Glomerular visceral epithelial cell (primary cell): ENCODE results near the gene OR5K4.
A peak's percentile ranks its signal among the peaks of the same experiment; 100 is the strongest.

Source experiments
- DNase-seq: peaks from one replicate; pipeline ENCODE4 v3.0.0-alpha.2; 2016; ENCODE audit errors: extremely low spot score

OR5K4 gene, protein sequence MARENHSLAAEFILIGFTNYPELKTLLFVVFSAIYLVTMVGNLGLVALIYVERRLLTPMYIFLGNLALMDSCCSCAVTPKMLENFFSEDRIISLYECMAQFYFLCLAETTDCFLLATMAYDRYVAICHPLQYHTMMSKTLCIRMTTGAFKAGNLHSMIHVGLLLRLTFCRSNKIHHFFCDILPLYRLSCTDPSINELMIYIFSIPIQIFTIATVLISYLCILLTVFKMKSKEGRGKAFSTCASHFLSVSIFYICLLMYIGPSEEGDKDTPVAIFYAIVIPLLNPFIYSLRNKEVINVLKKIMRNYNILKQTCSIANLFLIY

DNA sequence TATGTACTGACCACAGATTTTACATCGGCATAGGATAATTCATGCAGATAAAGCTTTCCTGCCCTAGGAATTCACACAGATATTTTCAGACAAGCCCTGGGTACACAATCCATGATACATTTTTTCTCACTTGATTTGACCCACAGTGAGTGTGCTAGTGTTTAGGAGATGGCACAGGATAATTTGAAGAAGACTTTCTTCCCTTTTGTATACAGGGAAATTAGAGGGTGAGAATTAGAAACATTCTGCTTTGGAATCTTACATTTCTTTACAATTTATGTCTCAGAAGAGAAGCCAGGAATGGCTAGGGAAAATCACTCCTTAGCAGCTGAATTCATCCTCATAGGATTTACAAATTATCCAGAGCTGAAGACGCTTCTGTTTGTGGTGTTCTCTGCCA lies at the start of gene OR5K4:
Gene OR5K4, plus strand, starts transcription at position 301 of the 400 bp plus-strand sequence. Its CDS starts 0 bp downstream, at position 301.
- no peak for DNase-seq

DNA sequence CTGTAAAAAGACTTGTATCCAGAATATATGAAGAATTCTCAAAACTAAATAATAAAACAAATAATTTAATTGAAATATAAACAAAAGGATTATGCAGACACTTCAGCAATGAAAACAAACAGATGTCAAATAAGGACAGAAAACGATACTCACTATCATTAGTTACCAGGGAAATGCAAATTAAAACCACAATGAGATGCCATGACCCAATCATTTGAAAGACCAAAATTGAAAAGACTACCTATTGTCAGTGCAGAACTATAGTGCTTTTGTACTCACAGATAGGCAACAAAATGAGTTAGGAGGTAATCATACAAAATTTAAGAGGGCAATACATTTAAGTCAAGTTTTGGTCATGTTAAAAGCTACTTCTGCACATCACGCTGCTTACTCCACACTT lies 31.6 kb upstream of the OR5K4 start:
- DNase-seq: no peak

DNA sequence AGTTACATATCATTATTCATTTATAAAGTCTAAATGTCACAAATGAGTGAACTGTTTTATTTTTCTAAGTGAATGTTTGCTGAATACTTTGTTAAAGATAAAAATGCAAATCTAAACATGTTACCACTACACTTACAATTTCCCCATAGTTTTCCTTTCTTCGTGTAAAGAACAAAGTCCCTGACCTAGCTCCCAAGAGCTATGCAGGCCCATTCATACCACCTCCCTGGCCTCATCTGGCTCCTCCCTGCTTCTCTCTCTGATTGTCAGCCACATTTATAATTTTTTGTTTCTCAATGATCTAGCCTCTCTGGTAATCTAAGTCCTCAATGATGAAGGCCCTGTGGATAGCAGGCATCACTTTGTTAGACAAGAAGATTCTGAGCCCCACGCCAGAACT lies 31.0 kb upstream of the OR5K4 start:
- no peak for DNase-seq

DNA sequence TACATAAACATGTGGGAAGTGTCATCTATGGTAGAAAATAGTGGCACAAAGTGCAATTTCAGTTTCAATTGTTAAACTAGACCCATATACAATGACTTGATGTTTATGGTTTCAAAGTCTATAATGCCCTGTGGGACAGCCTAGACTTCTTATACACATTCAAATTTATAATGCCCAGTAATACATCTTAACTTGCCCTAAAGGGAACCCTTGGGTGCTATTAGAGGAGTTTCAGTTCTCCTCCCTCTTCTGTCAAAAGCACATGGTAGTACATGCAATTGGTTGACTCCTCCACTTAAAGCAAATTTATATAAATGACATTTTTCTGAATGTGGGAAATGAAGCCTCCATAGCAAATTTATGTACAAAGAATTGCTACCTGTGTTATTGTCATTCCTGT lies 30.2 kb upstream of the OR5K4 start:
- DNase-seq: no peak

DNA sequence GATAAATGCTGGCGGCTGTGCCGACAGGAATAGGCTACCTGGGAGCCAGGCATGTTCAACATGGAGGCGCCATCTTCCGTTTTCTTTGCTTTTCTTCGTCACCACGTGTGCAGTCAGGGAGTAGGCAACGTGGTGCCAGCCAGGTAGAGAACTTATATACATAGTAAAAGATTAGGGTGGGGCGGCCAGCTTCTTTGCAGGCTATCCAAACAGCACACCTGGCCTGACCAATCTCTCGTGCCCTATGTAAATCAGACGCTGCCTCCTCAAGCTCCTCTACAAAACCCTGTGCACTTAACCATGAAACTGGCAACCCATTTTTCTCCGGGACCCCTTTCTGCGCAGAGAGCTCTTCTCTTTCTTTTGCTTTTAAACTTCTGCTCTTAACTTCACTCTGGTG lies 28.6 kb upstream of the OR5K4 start:
- no peak for DNase-seq

DNA sequence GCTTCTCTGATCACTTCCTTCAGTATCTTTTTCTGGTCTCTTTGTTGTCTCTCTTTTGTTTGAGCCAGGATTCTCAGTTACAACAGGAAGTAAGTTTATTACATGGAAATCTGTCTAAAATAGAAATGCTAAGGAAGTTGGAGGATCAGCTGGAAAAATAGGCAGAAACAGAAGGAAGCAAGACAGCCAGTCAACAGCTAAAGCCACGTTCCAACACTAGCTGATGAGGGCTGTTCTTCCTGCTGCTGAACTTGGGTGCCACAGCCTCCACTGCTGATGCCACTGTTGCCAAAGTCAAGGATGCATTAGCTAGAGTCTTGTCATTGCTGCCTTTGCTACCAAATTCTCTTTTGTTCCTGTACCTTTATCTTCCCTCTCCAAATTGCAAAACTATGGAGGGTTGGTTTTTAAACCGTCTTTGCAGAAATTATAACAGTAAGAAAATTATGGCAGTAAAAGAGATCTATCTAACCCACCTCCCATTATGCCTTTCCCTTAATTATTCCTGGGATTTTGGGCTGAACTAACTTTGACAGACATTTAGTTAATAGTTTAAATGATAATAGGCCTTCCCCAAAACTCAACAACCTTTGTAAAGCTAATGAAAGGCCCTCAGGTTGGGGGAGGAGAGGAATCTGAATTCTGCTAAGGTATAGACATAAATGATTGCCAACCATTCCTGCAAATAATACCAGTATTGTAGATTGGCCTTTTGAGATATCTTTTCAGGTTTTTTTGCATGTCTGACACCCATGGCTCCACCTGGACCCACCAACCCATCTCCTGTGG lies 27.4 kb upstream of the OR5K4 start:
- DNase-seq: no peak

DNA sequence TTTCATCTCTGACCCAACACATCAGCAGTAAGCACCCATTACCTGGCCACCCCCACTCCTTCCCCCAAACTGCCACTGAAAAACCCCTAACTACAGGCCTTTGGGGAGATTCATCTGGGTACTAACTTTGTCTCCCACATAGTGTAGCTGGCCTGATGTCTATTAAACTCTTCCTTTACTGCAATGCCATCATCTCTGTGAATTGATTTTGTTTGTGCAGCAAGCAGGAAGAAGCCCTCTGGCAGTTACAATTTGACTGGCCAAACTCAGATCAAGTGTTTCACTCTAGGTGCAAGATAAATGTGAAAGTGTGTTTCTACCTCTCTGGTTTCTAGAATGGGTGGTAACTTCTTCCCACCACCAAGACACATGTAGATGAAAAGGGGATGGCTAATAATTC lies 26.7 kb upstream of the OR5K4 start:
- no peak for DNase-seq

DNA sequence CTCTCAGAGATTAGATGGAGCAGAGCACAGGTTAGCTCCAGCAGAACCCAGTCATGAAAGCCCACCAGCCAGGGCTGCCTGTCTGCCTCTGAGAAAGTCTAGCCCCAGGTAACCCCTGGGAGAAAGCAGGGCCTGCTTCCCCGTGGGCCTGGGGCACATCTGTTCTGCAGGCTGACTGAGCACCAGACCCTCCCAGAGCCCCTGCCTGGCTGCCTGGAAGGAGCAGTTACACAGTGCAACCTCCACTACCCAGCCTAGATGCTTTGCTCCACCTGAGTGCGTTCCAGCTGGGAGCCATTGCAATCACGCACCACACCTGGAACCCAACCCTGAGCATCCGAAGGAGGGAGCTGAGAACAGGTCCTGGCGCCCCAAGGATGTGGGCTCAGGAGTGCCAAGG lies 24.7 kb upstream of the OR5K4 start:
- DNase-seq: no peak

DNA sequence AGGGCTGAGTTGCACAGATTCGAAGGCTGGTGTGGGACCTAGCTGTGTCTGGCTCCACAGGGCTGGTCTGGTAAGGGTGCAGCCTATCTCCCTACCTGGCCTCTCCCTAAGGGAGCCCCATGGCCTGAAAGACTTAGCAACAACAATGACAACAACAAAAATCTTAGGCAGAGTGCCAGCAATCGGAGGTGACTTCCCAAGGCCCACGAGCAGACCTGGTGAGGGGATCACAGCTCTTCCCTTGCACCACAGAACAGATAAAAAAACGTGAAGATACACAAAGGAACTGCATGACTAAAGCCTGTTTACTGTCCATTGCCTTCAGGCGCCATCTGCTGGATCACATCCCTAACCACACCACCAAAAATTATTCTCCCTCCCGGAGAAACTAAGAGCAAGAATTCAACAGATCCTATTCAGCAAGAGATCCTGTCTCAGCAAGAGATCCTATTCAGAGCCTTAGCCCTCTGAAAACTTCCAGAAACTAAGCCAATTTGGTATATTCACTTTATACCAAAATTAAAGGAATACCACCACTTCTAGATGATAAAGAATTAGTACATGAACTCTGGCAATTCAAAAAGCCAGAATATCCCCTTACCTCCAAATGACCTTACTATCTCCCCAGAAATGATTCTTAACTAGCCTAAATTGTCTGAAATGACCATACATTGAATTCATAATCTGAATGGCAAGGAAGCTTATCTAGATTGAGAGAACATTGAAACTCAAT lies 24.1 kb upstream of the OR5K4 start:
- peak; percentile 42 for DNase-seq

DNA sequence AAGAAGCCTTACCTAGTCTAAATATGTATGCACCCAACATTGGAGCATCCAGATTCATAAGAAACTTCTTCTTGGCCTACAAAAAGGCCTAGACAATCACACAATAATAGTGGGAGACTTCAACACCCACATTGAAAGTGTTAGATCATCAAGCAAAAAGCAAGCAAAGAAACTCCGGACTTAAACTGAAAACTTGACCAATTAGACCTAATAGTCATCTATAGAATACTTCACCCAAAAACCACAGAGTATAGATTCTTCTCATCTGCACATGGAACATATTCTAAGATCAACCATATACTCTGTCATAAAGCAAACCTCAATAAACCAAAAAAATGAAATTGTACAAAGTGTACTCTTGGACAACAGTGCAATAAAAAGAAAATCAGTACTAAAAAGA lies 22.3 kb upstream of the OR5K4 start:
- DNase-seq: no peak

DNA sequence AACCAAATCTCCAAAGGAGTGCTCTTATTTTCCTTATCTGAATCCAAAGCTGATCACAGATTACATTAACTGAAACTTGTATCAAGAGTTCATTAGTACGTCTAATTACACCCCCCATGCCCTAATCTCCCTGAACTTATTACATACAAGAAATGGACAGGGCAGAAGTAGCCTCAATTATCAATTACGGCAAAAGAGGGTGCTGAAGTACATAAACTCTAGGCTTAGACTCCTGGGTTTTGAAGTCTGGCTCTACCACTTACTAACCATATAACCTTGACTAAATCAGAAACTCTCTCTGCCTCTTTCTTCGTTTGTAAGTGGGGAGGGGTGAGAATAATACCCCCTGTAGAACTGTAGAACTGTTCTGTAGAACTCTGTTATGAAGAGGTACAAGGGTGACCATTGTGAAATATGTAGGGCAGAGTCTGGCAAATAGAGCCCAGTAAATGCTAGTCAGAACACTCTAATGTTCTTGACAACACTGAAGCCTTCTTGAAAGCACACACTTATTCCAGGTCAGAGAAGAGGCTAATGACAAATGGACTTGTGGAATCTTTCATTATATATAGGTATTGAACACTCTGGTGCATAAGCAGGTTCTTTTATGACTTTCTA lies 19.6 kb upstream of the OR5K4 start:
- no peak for DNase-seq

DNA sequence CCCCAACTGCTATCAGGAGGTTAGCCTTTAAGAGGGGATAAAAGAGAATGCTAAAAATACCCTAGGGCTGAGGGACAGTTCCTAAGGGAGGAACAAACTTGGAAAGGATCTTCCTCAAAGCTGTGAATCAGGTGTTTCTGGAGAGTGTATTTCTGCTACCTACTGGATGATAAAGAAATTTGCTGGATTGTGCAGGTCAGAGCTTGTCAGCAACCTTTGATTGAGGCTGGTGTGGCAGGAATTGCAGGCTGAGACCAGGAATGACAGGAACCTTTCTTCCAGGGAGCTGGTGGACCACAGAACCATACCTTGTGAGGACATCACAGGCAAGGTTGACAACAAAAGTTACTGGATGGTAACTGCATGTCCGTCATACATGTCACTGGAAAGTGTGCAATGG lies 14.6 kb upstream of the OR5K4 start:
- DNase-seq: no peak

DNA sequence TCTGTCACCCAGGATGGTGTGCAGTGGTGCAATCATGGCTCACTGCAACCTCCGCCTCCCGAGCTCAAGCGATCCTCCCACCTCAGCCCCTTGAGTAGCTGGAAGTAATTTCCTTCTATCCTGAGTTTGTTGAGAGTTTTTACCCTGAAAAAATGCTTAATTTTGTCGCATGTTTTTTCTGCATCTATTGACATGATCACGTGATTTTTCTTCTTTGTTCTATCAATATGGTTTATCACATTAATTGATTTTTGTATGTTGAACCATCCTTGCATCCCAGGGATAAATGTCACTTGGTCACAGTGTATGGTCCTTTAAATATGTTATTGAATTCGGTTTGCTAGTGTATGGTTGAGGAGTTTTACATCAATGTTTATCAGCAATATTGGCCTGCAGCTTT lies 11.9 kb upstream of the OR5K4 start:
- DNase-seq: no peak

DNA sequence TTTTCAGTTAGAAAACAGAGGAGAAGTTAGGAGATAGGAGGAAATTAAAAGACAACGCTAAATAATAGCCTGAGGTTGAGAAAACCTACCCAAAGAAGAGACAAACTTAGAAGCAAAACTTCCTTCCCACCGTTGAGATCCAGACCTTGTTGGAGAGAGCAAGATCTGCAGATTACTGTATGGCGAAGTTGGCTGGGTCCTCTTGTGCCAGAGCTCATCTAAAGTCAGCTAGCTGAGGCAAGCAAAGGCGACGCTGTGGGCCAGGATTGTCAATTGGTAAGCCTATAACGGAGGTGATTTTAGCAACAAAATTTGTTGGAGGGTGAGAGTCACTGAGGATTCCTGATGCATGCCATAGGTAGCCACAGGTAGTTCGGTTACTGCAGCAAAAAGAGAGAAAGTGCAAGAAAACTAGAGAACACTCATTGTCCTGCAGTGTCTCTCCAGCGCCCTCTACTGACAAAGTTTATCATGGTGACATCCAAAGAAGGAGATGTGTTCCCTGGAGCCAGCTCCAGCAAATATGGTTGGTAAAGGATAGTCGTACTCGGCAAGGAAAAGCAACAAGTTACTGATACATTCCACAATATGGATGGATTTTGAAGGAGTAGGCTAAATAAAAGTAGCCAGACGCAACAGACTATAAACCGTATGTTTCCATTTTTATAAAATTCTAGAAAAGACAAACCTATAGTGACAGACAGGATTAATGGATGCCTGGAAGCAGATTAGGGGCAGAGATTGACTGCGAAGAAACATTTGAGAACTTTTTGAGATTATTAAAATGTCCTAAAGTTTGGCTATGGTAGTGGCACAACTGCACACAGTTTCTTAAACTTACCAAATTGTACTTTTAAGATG lies 9.8 kb upstream of the OR5K4 start:
- DNase-seq: peak; percentile 31

DNA sequence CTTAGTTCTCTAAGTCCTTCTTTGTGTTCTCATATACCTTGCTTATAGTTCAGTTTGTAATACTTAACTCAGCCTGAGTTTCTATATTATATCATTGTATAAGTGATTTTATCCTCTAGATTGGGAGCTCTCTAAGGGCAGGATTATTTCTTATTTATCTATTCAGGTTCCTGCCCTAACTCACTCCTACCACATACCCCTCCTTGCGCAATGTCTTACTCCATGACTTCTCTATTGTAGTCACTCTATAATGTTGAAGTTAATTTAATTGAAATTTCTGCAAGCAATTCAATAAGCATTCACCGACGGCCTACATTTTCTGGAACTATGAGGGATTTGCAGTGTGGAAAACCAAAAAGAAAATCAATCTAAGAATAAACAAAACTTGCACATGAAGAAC lies 3.6 kb upstream of the OR5K4 start:
- DNase-seq: no peak

DNA sequence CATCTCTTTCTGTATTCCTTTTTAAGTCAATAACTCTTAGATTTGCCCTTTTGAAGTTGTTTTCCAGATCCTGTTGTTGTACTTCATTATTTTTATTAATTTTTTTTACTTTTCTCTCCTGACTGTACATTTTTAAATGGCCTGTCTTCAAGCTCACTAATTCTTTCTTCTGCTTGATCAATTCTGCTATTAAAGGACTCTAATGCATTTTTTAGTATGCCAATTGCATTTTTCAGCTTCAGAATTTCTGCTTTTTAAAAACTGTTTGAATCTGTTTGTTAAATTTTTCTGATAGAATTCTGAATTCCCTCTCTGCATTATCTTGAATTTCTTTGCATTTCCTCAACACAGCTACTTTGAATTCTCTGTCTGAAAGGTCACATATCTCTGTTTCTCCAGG lies 5.6 kb downstream of the OR5K4 start:
- DNase-seq: no peak

DNA sequence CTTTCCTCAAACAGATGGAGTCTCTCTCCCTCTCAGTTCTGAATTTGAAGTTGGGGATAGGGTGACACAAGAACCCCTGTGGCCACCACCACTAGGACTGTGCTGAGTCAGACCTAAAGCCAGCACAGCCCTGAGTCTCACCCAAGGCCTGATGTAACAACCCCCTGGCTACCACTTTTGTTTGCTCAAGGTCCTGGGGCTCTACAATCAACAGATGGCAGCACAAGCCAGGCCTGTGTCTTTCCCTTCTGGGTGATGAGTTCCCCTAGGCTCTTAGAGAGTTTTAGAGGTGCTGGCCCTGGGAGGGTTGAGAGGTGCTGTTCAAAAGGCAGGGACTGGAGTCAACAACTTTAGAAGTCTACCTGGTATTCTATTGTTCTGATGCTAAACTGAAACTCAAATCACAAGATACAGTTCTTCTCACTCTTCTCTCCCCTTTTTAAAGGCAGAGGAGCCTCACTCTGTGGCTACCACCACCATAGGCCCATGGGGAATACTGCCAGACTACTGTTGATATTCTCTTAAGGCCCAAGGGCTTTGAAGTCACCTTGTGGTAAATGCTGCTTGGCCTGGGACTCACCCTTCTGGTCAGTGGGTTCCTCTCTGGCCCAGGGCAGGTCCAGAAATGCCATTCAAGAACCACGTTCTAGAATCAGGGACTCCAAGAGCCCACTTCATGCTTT lies 6.5 kb downstream of the OR5K4 start:
- DNase-seq: peak; percentile 2

DNA sequence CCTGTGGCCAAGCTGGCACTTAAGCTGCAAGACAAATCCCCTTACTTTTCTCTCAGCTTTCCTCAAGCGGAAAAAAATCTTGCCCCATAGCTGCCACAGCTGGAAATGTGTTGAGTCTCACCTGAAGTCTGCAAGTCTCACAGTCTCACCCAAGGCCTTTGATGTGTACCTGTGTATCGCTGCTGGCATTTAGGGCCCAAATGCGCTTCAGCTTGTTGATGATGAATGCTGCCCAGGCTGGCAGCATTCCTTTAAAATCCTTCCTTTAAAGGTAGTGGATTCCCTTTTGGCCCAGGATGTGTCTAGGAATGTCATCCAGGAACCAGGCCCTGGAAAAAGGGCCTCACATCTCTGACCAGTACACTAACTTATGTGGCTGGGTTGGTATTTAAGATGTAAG lies 7.0 kb downstream of the OR5K4 start:
- DNase-seq: no peak

DNA sequence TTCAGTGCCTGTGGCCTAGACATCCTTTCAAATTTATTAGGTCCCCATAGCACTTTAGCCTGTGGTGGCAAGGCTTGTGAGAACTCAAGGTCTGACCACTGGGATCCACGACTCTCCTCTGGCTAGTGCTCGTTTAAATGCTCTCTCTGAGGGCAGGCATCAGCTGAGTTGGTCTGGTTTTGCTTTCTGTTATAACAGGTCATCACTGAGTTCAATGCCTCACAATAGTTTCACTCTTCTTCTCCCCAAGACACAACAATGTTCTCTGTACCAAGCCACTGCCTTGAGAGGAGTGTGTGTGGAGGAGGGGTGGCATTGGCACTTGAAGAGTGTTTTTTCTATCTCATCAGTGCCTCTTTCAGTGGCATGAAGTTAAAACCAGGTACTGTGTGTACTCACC lies 7.6 kb downstream of the OR5K4 start:
- no peak for DNase-seq

DNA sequence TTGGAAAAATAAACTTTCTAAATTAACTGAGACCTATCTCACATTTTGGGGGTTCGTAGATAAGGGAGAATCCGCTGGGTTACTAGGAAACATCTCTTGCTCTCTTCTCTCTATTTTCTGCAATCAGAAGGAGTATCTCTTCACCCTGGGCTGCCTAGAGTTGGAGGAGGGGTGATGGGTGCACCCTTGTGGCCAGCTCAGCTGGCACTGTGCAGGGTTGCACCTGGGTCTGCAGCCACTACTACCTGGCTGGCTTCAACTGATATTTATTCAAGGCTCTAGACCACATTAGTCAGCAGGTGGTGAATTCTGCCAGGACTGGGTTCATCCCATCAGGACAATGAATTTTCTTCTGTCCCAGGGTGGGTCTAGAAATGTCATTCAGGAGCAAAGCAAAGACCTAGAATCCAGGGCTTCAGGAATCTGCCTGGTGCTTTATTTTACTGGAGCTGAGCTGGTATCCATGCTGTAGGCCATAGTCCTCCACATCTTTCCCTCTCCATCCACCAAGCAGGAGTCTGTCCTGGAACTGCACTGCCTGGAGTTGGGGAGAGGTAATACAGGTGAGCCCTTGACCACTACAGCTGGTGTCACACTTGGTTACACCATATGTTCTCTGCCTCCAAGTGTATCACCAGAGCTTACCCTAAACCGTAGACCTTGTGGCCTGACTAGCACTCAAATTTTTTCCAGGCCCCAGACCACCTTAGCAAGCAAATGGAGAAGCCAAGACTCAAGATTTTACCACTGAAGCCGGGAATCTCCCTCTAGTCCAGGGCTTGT lies 14.0 kb downstream of the OR5K4 start:
- DNase-seq: no peak
